ENCODE data around the gene TRAPPC13.
"Not testable (repeated sequence)": the region's sequence is repeated elsewhere in the genome, so short reads cannot be mapped to it uniquely, and the experiment has no call there.

The TRAPPC13 gene

GRCh38 chr5:65611524-65611923, 13.3 kb upstream of the TRAPPC13 start:
- Histone ChIP-seq H3K4me2 (ENCODE audit: low read length, poor library complexity, severe bottlenecking) (no peak overlapping the region), H3K4ac (ENCODE audit: low read depth in 1 of 2, low read length in 2 of 2) (no peak overlapping the region), H2BK5ac (ENCODE audit: low read depth, low read length, poor library complexity, severe bottlenecking) (no peak overlapping the region), H4K8ac (ENCODE audit: low read length) (no peak overlapping the region), H3K18ac (ENCODE audit: low read depth in 1 of 2, low read length in 2 of 2) (no peak overlapping the region), H3K23ac (ENCODE audit: low read length in 2 of 2) (no peak overlapping the region), H3K4me3 (ENCODE audit: insufficient read depth in 1 of 2, low read depth in 1 of 2, low read length in 2 of 2) (no peak overlapping the region), H2AK5ac (ENCODE audit: low read length, severe bottlenecking) (no peak overlapping the region), H3K79me1 (replicated peaks; ENCODE audit: low read length, poor library complexity, severe bottlenecking) (peaks cover 19% of the 10 kb centered on the region), H2BK120ac (ENCODE audit: low read depth, low read length) (no peak overlapping the region), H3K27ac (ENCODE audit: low read length, poor library complexity, severe bottlenecking) (peak overlapping the region; percentile 57), H4K91ac (ENCODE audit: low read length) (no peak overlapping the region), H3K9me3 (ENCODE audit: control insufficient read depth, low read length) (no peaks in the 10 kb centered on the region), H3K14ac (ENCODE audit: low read length in 2 of 2) (no peak overlapping the region), H3K4me1 (ENCODE audit: control insufficient read depth, insufficient read depth, low read depth, low read length) (peaks cover 3% of the 10 kb centered on the region), H2BK12ac (ENCODE audit: low read length in 2 of 2) (no peak overlapping the region), H2BK15ac (ENCODE audit: low read depth, poor library complexity, severe bottlenecking) (no peak overlapping the region), H3K36me3 (ENCODE audit: control insufficient read depth in 1 of 2, insufficient read depth in 2 of 2, low read depth in 1 of 2, low read length in 2 of 2) (peaks cover 5 to 93% of the 10 kb centered on the region in 2 experiments), H3K9ac (ENCODE audit: low read length) (no peak overlapping the region), H3K27me3 (ENCODE audit: control insufficient read depth in 1 of 2, insufficient read depth in 1 of 2, low read length in 2 of 2) (no peaks in the 10 kb centered on the region), H2AFZ (ENCODE audit: low read depth, low read length) (no peak overlapping the region)
- no peak for DNase-seq
- WGBS, result 96% methylated on average over 3 of the region's 3 CpGs

- Histone ChIP-seq H3K9ac (ENCODE audit: low read length) (no peak overlapping the region), H2AK5ac (ENCODE audit: low read length, severe bottlenecking) (peak overlapping the region; percentile 57), H3K27me3 (ENCODE audit: control insufficient read depth in 1 of 2, insufficient read depth in 1 of 2, low read length in 2 of 2) (no peaks in the 10 kb centered on the region), H3K9me3 (ENCODE audit: control insufficient read depth, low read length) (no peaks in the 10 kb centered on the region), H3K4me2 (ENCODE audit: low read length, poor library complexity, severe bottlenecking) (no peak overlapping the region), H3K18ac (ENCODE audit: low read depth in 1 of 2, low read length in 2 of 2) (no peak overlapping the region), H3K4me1 (ENCODE audit: control insufficient read depth, insufficient read depth, low read depth, low read length) (peaks cover 3% of the 10 kb centered on the region), H3K79me1 (replicated peaks; ENCODE audit: low read length, poor library complexity, severe bottlenecking) (peaks cover 19% of the 10 kb centered on the region), H4K8ac (ENCODE audit: low read length) (no peak overlapping the region), H4K91ac (ENCODE audit: low read length) (no peak overlapping the region), H3K23ac (ENCODE audit: low read length in 2 of 2) (no peak overlapping the region), H2BK120ac (ENCODE audit: low read depth, low read length) (no peak overlapping the region), H3K4me3 (ENCODE audit: insufficient read depth in 1 of 2, low read depth in 1 of 2, low read length in 2 of 2) (no peak overlapping the region), H3K27ac (ENCODE audit: low read length, poor library complexity, severe bottlenecking) (peak overlapping the region; percentile 45), H2BK5ac (ENCODE audit: low read depth, low read length, poor library complexity, severe bottlenecking) (peak overlapping the region; percentile 22), H2BK12ac (ENCODE audit: low read length in 2 of 2) (no peak overlapping the region), H3K36me3 (ENCODE audit: control insufficient read depth in 1 of 2, insufficient read depth in 2 of 2, low read depth in 1 of 2, low read length in 2 of 2) (peaks cover 3 to 93% of the 10 kb centered on the region in 2 experiments), H3K14ac (ENCODE audit: low read length in 2 of 2) (no peak overlapping the region), H2AFZ (ENCODE audit: low read depth, low read length) (no peak overlapping the region), H3K4ac (ENCODE audit: low read depth in 1 of 2, low read length in 2 of 2) (no peak overlapping the region), H2BK15ac (ENCODE audit: low read depth, poor library complexity, severe bottlenecking) (no peak overlapping the region)
- no peak for DNase-seq
- 94% methylated on average over 3 of the region's 4 CpGs for WGBS
Observed at GRCh38 chr5:65612298-65612907, 12.4 kb upstream of the TRAPPC13 start.

GRCh38 chr5:65620021-65620420, 4.8 kb upstream of the TRAPPC13 start:
- H3K4me1 ChIP-seq (ENCODE audit: control insufficient read depth, insufficient read depth, low read depth, low read length), result peaks cover 3% of the 10 kb centered on the region
- no peak overlapping the region for H3K4ac ChIP-seq (ENCODE audit: low read depth in 1 of 2, low read length in 2 of 2)
- H3K18ac ChIP-seq (ENCODE audit: low read depth in 1 of 2, low read length in 2 of 2), result no peak overlapping the region
- DNase-seq, result no peak
- H2AFZ ChIP-seq (ENCODE audit: low read depth, low read length), result no peak overlapping the region
- H2BK120ac ChIP-seq (ENCODE audit: low read depth, low read length), result no peak overlapping the region
- peaks cover 3% of the 10 kb centered on the region for H3K79me1 ChIP-seq (replicated peaks; ENCODE audit: low read length, poor library complexity, severe bottlenecking)
- no peak overlapping the region for H2BK12ac ChIP-seq (ENCODE audit: low read length in 2 of 2)
- no peaks in the 10 kb centered on the region for H3K27me3 ChIP-seq (ENCODE audit: control insufficient read depth in 1 of 2, insufficient read depth in 1 of 2, low read length in 2 of 2)
- H4K91ac ChIP-seq (ENCODE audit: low read length), result no peak overlapping the region
- H2BK5ac ChIP-seq (ENCODE audit: low read depth, low read length, poor library complexity, severe bottlenecking), result no peak overlapping the region
- peaks cover 0 to 31% of the 10 kb centered on the region in 2 experiments for H3K36me3 ChIP-seq (ENCODE audit: control insufficient read depth in 1 of 2, insufficient read depth in 2 of 2, low read depth in 1 of 2, low read length in 2 of 2)
- no peak overlapping the region for H2BK15ac ChIP-seq (ENCODE audit: low read depth, poor library complexity, severe bottlenecking)
- H4K8ac ChIP-seq (ENCODE audit: low read length), result no peak overlapping the region
- no peak overlapping the region for H3K4me2 ChIP-seq (ENCODE audit: low read length, poor library complexity, severe bottlenecking)
- H3K23ac ChIP-seq (ENCODE audit: low read length in 2 of 2), result no peak overlapping the region
- H3K14ac ChIP-seq (ENCODE audit: low read length in 2 of 2), result no peak overlapping the region
- no peak overlapping the region for H3K27ac ChIP-seq (ENCODE audit: low read length, poor library complexity, severe bottlenecking)
- WGBS, result 100% methylated on average over 1 of the region's 4 CpGs
- H3K9me3 ChIP-seq (ENCODE audit: control insufficient read depth, low read length), result no peaks in the 10 kb centered on the region
- no peak overlapping the region for H2AK5ac ChIP-seq (ENCODE audit: low read length, severe bottlenecking)
- H3K9ac ChIP-seq (ENCODE audit: low read length), result no peak overlapping the region
- no peak overlapping the region for H3K4me3 ChIP-seq (ENCODE audit: insufficient read depth in 1 of 2, low read depth in 1 of 2, low read length in 2 of 2)

GRCh38 chr5:65621961-65622360, 2.9 kb upstream of the TRAPPC13 start:
- H2BK5ac ChIP-seq (ENCODE audit: low read depth, low read length, poor library complexity, severe bottlenecking); H2AK5ac ChIP-seq (ENCODE audit: low read length, severe bottlenecking); H2BK120ac ChIP-seq (ENCODE audit: low read depth, low read length); H4K8ac ChIP-seq (ENCODE audit: low read length); H3K23ac ChIP-seq (ENCODE audit: low read length in 2 of 2); H3K18ac ChIP-seq (ENCODE audit: low read depth in 1 of 2, low read length in 2 of 2); H4K91ac ChIP-seq (ENCODE audit: low read length); H3K4me2 ChIP-seq (ENCODE audit: low read length, poor library complexity, severe bottlenecking); H3K14ac ChIP-seq (ENCODE audit: low read length in 2 of 2); H3K9ac ChIP-seq (ENCODE audit: low read length); H3K9me3 ChIP-seq (ENCODE audit: control insufficient read depth, low read length); H3K4ac ChIP-seq (ENCODE audit: low read depth in 1 of 2, low read length in 2 of 2); H2AFZ ChIP-seq (ENCODE audit: low read depth, low read length); H3K27ac ChIP-seq (ENCODE audit: low read length, poor library complexity, severe bottlenecking); H3K4me1 ChIP-seq (ENCODE audit: control insufficient read depth, insufficient read depth, low read depth, low read length); H2BK12ac ChIP-seq (ENCODE audit: low read length in 2 of 2); H3K79me1 ChIP-seq (replicated peaks; ENCODE audit: low read length, poor library complexity, severe bottlenecking); H3K4me3 ChIP-seq (ENCODE audit: insufficient read depth in 1 of 2, low read depth in 1 of 2, low read length in 2 of 2); H3K27me3 ChIP-seq (ENCODE audit: control insufficient read depth in 1 of 2, insufficient read depth in 1 of 2, low read length in 2 of 2); DNase-seq; H2BK15ac ChIP-seq (ENCODE audit: low read depth, poor library complexity, severe bottlenecking): not testable (repeated sequence)
- H3K36me3 ChIP-seq (ENCODE audit: control insufficient read depth in 1 of 2, insufficient read depth in 2 of 2, low read depth in 1 of 2, low read length in 2 of 2), result peaks cover 0 to 13% of the 10 kb centered on the region in 2 experiments
- WGBS, result 96% methylated on average over 3 of the region's 4 CpGs
